ENCODE measurements around the gene GMDS.

DNA sequence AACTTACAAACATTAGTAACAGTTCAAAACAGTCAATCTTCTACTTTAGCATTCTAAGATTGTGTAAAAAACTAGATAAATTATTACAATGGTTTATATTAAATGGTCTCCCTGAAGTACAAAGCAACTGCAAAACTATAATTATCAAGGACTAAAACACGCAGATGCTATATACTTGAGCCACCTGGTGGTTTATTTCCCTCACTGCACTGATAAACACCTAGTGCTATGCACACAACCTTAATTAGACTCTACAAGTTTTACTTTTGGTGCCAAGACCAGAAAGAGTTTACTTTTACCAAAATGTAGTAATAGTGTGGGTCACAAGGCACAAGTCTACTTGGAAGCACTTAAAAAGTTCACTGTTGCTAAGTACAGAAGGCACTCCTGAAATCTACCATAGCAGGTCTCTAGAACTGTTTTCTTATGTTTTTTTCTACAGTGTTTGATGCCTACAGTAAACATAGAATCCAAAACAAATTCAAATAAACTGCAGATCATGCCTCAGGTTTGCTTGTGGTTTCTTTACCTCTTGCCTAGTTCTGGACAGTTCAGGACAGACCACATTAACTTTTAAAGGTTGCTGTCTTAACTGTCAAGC, 49.2 kb downstream of the GMDS start:
- TF ChIP-seq, protein P1, sequence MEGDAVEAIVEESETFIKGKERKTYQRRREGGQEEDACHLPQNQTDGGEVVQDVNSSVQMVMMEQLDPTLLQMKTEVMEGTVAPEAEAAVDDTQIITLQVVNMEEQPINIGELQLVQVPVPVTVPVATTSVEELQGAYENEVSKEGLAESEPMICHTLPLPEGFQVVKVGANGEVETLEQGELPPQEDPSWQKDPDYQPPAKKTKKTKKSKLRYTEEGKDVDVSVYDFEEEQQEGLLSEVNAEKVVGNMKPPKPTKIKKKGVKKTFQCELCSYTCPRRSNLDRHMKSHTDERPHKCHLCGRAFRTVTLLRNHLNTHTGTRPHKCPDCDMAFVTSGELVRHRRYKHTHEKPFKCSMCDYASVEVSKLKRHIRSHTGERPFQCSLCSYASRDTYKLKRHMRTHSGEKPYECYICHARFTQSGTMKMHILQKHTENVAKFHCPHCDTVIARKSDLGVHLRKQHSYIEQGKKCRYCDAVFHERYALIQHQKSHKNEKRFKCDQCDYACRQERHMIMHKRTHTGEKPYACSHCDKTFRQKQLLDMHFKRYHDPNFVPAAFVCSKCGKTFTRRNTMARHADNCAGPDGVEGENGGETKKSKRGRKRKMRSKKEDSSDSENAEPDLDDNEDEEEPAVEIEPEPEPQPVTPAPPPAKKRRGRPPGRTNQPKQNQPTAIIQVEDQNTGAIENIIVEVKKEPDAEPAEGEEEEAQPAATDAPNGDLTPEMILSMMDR (IDR thresholded peaks at IDR 0.05) = peak in 2 of 3 donors; percentile 60 to 65
- TF ChIP-seq POLR2A (IDR thresholded peaks at IDR 0.05) (no peak), EP300 (IDR thresholded peaks at IDR 0.05) (no peak)

All from ovary (tissue), 3 donors.